Measurements from ENCODE around the gene FBXW10.
"Not testable (repeated sequence)": the region's sequence is repeated elsewhere in the genome, so short reads cannot be mapped to it uniquely, and the experiment has no call there.

FBXW10 gene

GRCh38 chr17:18794841-18795240 lies 51.0 kb downstream of the FBXW10 start:
- H3K27ac ChIP-seq (ENCODE audit: low read depth, low read length); H3K4me1 ChIP-seq (ENCODE audit: insufficient read depth, low read length); H3K9me3 ChIP-seq (ENCODE audit: insufficient read depth, low read depth, low read length); H3K27me3 ChIP-seq (ENCODE audit: insufficient read depth, low read length); H3K4me3 ChIP-seq (ENCODE audit: low read length); H3K9ac ChIP-seq (ENCODE audit: low read depth, low read length): not testable (repeated sequence)
- 85% methylated on average over 4 of the region's 4 CpGs for WGBS
- H3K36me3 ChIP-seq (ENCODE audit: insufficient read depth, low read length) = peaks cover 60% of the 10 kb centered on the region

- not testable (repeated sequence) for H3K4me1 ChIP-seq (ENCODE audit: insufficient read depth, low read length); H3K27ac ChIP-seq (ENCODE audit: low read depth, low read length); H3K4me3 ChIP-seq (ENCODE audit: low read length); H3K9me3 ChIP-seq (ENCODE audit: insufficient read depth, low read depth, low read length); H3K27me3 ChIP-seq (ENCODE audit: insufficient read depth, low read length); H3K9ac ChIP-seq (ENCODE audit: low read depth, low read length)
- H3K36me3 ChIP-seq (ENCODE audit: insufficient read depth, low read length) = peaks cover 69% of the 10 kb centered on the region
Observed at GRCh38 chr17:18796887-18797286, 53.0 kb downstream of the FBXW10 start.

GRCh38 chr17:18803458-18804245 lies 59.8 kb downstream of the FBXW10 start:
- H3K9ac ChIP-seq (ENCODE audit: low read depth, low read length); H3K4me1 ChIP-seq (ENCODE audit: insufficient read depth, low read length); H3K4me3 ChIP-seq (ENCODE audit: low read length); H3K9me3 ChIP-seq (ENCODE audit: insufficient read depth, low read depth, low read length); H3K27me3 ChIP-seq (ENCODE audit: insufficient read depth, low read length); H3K27ac ChIP-seq (ENCODE audit: low read depth, low read length): not testable (repeated sequence)
- peaks cover 52% of the 10 kb centered on the region for H3K36me3 ChIP-seq (ENCODE audit: insufficient read depth, low read length)
- WGBS = 88% methylated on average over 3 of the region's 7 CpGs

GRCh38 chr17:18815924-18816323 lies 72.1 kb downstream of the FBXW10 start:
- not testable (repeated sequence) for H3K27me3 ChIP-seq (ENCODE audit: insufficient read depth, low read length); H3K27ac ChIP-seq (ENCODE audit: low read depth, low read length); H3K4me1 ChIP-seq (ENCODE audit: insufficient read depth, low read length); H3K36me3 ChIP-seq (ENCODE audit: insufficient read depth, low read length); H3K9me3 ChIP-seq (ENCODE audit: insufficient read depth, low read depth, low read length); H3K9ac ChIP-seq (ENCODE audit: low read depth, low read length); H3K4me3 ChIP-seq (ENCODE audit: low read length)
- 76% methylated on average over 3 of the region's 3 CpGs for WGBS

- not testable (repeated sequence) for H3K4me3 ChIP-seq (ENCODE audit: low read length); H3K27me3 ChIP-seq (ENCODE audit: insufficient read depth, low read length); H3K9ac ChIP-seq (ENCODE audit: low read depth, low read length); H3K4me1 ChIP-seq (ENCODE audit: insufficient read depth, low read length); H3K9me3 ChIP-seq (ENCODE audit: insufficient read depth, low read depth, low read length); H3K27ac ChIP-seq (ENCODE audit: low read depth, low read length); H3K36me3 ChIP-seq (ENCODE audit: insufficient read depth, low read length)
- WGBS = 57% methylated on average over 5 of the region's 9 CpGs
Observed at GRCh38 chr17:18816489-18817371, 72.9 kb downstream of the FBXW10 start.

- not testable (repeated sequence) for H3K27me3 ChIP-seq (ENCODE audit: insufficient read depth, low read length); H3K4me1 ChIP-seq (ENCODE audit: insufficient read depth, low read length); H3K9me3 ChIP-seq (ENCODE audit: insufficient read depth, low read depth, low read length); H3K4me3 ChIP-seq (ENCODE audit: low read length); H3K9ac ChIP-seq (ENCODE audit: low read depth, low read length); H3K36me3 ChIP-seq (ENCODE audit: insufficient read depth, low read length); H3K27ac ChIP-seq (ENCODE audit: low read depth, low read length)
- WGBS = no CpG with 5 or more reads among the region's 3 CpGs
Observed at GRCh38 chr17:18821430-18821829, 77.6 kb downstream of the FBXW10 start.

- H3K9me3 ChIP-seq (ENCODE audit: insufficient read depth, low read depth, low read length); H3K27me3 ChIP-seq (ENCODE audit: insufficient read depth, low read length); H3K4me3 ChIP-seq (ENCODE audit: low read length); H3K4me1 ChIP-seq (ENCODE audit: insufficient read depth, low read length); H3K9ac ChIP-seq (ENCODE audit: low read depth, low read length); H3K36me3 ChIP-seq (ENCODE audit: insufficient read depth, low read length); H3K27ac ChIP-seq (ENCODE audit: low read depth, low read length): not testable (repeated sequence)
- WGBS = no CpG with 5 or more reads among the region's 1 CpG
Observed at GRCh38 chr17:18827613-18828012, 83.8 kb downstream of the FBXW10 start.

Data from HUES64 (cell line).